ENCODE measurements around the gene P2RX1.

DNA sequence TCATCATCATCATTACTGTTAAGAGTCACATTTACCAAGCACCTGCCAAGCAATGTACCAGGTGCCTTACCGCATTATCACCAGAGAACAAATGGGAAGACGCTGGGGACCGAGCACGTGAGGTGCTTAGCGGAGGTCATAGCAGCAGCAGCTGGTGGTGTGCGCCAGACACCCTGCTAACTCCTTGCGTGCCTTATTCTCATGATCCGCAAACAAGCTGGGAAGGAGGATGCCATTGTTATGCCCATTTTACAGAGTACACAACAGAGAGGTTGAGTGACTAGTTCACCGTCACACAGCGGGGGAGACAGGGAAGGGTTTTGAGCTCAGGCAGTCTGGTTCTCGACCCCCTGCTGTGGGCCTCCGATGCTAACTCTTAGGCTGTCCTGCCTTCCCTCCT is 40.7 kb upstream of the P2RX1 start:
- TF ChIP-seq, protein P1, sequence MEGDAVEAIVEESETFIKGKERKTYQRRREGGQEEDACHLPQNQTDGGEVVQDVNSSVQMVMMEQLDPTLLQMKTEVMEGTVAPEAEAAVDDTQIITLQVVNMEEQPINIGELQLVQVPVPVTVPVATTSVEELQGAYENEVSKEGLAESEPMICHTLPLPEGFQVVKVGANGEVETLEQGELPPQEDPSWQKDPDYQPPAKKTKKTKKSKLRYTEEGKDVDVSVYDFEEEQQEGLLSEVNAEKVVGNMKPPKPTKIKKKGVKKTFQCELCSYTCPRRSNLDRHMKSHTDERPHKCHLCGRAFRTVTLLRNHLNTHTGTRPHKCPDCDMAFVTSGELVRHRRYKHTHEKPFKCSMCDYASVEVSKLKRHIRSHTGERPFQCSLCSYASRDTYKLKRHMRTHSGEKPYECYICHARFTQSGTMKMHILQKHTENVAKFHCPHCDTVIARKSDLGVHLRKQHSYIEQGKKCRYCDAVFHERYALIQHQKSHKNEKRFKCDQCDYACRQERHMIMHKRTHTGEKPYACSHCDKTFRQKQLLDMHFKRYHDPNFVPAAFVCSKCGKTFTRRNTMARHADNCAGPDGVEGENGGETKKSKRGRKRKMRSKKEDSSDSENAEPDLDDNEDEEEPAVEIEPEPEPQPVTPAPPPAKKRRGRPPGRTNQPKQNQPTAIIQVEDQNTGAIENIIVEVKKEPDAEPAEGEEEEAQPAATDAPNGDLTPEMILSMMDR (IDR thresholded peaks at IDR 0.05), result no peak
- no peak for TF ChIP-seq POLR2A (IDR thresholded peaks at IDR 0.05)

All from uterus (tissue), 2 donors.